Muscle layer of colon (tissue), 2 donors: ENCODE data around the gene ST3GAL2.
"Not testable (repeated sequence)": the region's sequence is repeated elsewhere in the genome, so short reads cannot be mapped to it uniquely, and the experiment has no call there.

Experiments used
- H3K27ac ChIP-seq: one replicate; pipeline ENCODE4 v1.7.0; 2013; ENCODE audit warnings: low read depth, mild to moderate bottlenecking, low read length, moderate library complexity
- H3K27me3 ChIP-seq, 2 donors: one replicate each; pipeline ENCODE4 v1.7.0; 2013; ENCODE audit warnings: low read length in 2 of 2, mild to moderate bottlenecking in 2 of 2; ENCODE audit not compliant: insufficient read depth in 2 of 2, control insufficient read depth in 1 of 2
- H3K36me3 ChIP-seq: one replicate; pipeline ENCODE4 v1.7.0; 2013; ENCODE audit warnings: mild to moderate bottlenecking, low read length; ENCODE audit not compliant: insufficient read depth
- H3K4me1 ChIP-seq: one replicate; pipeline ENCODE4 v1.7.0; 2013; ENCODE audit warnings: mild to moderate bottlenecking, low read length; ENCODE audit not compliant: insufficient read depth
- H3K4me3 ChIP-seq, 2 donors: one replicate each; pipeline ENCODE4 v1.7.0; 2013; ENCODE audit warnings: low read length in 2 of 2, low read depth in 1 of 2, mild to moderate bottlenecking in 1 of 2, moderate library complexity in 1 of 2
- H3K9ac ChIP-seq: one replicate; pipeline ENCODE4 v1.7.0; 2013; ENCODE audit warnings: low read length
- H3K9me3 ChIP-seq: one replicate; pipeline ENCODE4 v1.7.0; 2013; ENCODE audit warnings: mild to moderate bottlenecking, low read length
- donor health status: abdominal sarcoma.
- donor health status: Adenocarcinoma of cecum.

ST3GAL2 gene

GRCh38 chr16:70463235-70463634, 24.3 kb upstream of the ST3GAL2 start:
- no peak overlapping the region for H3K27ac ChIP-seq
- no peak overlapping the region for H3K4me3 ChIP-seq
- H3K27me3 ChIP-seq = no peaks in the 10 kb centered on the region
- H3K36me3 ChIP-seq = peaks cover 15% of the 10 kb centered on the region
- H3K9me3 ChIP-seq = no peaks in the 10 kb centered on the region
- H3K4me1 ChIP-seq = no peaks in the 10 kb centered on the region
- H3K9ac ChIP-seq = no peak overlapping the region

DNA sequence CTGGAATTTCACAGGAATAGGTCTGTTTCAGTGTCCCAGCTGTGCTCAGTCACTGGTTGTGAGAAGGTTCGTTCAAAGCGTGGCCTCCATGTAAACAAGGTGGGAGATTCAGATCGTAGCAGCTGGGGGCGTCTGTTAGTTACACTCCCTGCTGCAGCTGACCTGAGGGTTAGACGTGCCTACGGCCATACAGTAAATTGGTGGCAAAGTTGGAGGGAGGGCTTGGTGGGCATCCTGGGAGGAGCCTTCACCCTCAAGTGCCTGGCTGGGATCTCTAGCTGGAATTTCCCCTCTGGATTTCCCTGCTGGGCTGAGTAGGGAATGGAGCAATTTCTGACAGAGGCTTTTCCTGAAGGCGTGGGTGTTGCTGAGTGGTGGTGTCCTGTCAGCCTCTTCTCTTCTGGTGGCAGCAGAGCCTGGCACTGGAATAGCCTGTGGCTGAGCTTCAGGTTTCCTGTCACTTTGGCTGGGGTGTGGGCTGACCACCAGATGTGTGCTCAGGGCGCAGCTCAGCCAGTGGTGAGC, 21.9 kb upstream of the ST3GAL2 start:
- H3K4me1 ChIP-seq = no peaks in the 10 kb centered on the region
- no peaks in the 10 kb centered on the region for H3K9me3 ChIP-seq
- H3K27ac ChIP-seq = no peak overlapping the region
- H3K27me3 ChIP-seq = no peaks in the 10 kb centered on the region
- H3K4me3 ChIP-seq = no peak overlapping the region
- no peak overlapping the region for H3K9ac ChIP-seq
- H3K36me3 ChIP-seq = peaks cover 11% of the 10 kb centered on the region

- Histone ChIP-seq H3K4me1 (peaks cover 4% of the 10 kb centered on the region), H3K27me3 (no peaks in the 10 kb centered on the region), H3K9ac (no peak overlapping the region), H3K4me3 (no peak overlapping the region), H3K27ac (no peak overlapping the region), H3K36me3 (no peaks in the 10 kb centered on the region), H3K9me3 (no peaks in the 10 kb centered on the region)
Observed at GRCh38 chr16:70457446-70458166, 18.7 kb upstream of the ST3GAL2 start.

- Histone ChIP-seq H3K9ac (no peak overlapping the region), H3K9me3 (no peaks in the 10 kb centered on the region), H3K27me3 (no peaks in the 10 kb centered on the region), H3K4me1 (peaks cover 4% of the 10 kb centered on the region), H3K4me3 (no peak overlapping the region), H3K36me3 (no peaks in the 10 kb centered on the region), H3K27ac (no peak overlapping the region)
Observed at GRCh38 chr16:70455910-70456309, 17.0 kb upstream of the ST3GAL2 start.

GRCh38 chr16:70454222-70455034, 15.5 kb upstream of the ST3GAL2 start, which contains the start of gene FCSK:
FCSK (plus strand) TSS chr16:70454595; CDS start chr16:70463191, 8,596 bp downstream.
- H3K27ac ChIP-seq = peak within 1 kb of the TSS; percentile 94
- no peaks in the 10 kb centered on the region for H3K36me3 ChIP-seq
- peak within 1 kb of the TSS; percentile 74 to 99 for H3K4me3 ChIP-seq
- no peaks in the 10 kb centered on the region for H3K27me3 ChIP-seq
- H3K4me1 ChIP-seq = peaks cover 4% of the 10 kb centered on the region
- no peaks in the 10 kb centered on the region for H3K9me3 ChIP-seq
- H3K9ac ChIP-seq = peak within 1 kb of the TSS; percentile 47

DNA sequence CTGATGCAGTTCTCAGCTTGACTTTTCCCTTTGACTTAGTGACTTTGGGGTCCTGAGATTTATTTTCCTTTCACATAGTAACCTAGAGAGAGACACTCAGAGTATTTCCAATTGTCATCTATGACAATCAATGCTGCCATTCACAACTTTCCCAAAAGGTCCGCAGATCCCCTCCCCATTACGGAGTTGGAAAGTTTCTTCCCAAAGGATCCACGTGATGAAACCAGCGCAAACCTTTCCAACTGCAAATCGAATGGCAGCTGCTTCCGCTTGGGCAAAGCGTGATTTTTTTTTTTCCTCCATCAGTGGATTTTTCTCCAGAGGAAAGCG, 15.0 kb upstream of the ST3GAL2 start:
- Histone ChIP-seq H3K4me1 (peaks cover 4% of the 10 kb centered on the region), H3K27ac (peak overlapping the region; percentile 94), H3K27me3 (no peaks in the 10 kb centered on the region), H3K9me3 (no peaks in the 10 kb centered on the region), H3K36me3 (no peaks in the 10 kb centered on the region), H3K9ac (peak overlapping the region; percentile 24), H3K4me3 (peak overlapping the region; percentile 74 to 99)

DNA sequence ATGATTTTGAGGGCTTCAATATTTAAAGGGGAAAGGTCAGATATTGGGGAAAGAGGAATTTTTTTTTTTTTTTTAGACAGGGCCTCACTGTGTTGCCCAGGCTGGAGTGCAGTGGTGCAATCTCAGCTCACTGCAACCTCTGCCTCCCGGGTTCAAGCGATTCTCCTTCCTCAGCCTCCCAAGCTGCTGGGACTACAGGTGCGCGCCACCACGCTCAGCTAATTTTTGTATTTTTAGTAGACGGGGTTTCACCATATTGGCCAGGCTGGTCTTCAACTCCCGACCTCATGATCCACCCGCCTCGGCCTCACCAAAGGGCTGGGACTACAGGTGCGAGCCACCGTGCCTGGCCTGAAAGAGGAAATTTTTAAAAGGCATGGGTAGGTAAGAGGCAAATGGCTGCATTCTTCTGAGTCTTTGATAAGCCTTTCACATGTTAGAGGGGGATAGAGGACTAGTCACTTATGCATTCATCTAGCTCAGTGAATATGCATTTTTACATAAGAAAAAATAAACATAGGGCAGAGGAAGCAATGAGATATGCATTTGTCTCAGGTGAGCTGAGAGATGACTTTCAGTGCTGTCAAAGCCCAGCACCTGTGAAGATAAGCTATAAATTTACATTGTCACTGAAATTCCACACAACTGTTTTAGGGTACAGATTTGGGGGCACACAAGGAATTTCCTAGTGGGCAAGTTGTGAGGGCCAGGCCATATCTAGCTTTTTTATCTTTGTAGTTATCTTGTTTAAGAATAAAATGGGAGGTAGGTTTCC, 14.4 kb upstream of the ST3GAL2 start:
- Histone ChIP-seq H3K9ac (no peak overlapping the region), H3K4me1 (peaks cover 4% of the 10 kb centered on the region), H3K4me3 (peak overlapping the region; percentile 74 to 99), H3K9me3 (no peaks in the 10 kb centered on the region), H3K27me3 (no peaks in the 10 kb centered on the region), H3K36me3 (no peaks in the 10 kb centered on the region), H3K27ac (peak overlapping the region; percentile 94)

DNA sequence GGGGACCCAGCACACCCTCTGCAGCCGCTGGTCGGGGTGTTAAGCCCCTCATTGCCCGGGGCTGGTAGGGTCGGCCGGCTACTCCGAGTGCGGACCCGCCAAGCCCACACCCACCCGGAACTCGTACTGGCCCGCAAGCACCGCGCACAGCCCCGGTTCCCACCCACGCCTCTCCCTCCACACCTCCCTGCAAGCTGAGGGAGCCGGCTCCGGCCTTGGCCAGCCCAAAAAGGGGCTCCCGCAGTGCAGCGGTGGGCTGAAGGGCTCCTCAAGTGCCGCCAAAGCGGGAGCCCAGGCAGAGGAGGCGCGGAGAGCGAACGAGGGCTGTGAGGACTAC, 12.1 kb upstream of the ST3GAL2 start:
- H3K9me3 ChIP-seq, H3K27ac ChIP-seq, H3K4me1 ChIP-seq, H3K36me3 ChIP-seq, H3K4me3 ChIP-seq, H3K9ac ChIP-seq, H3K27me3 ChIP-seq: not testable (repeated sequence)

DNA sequence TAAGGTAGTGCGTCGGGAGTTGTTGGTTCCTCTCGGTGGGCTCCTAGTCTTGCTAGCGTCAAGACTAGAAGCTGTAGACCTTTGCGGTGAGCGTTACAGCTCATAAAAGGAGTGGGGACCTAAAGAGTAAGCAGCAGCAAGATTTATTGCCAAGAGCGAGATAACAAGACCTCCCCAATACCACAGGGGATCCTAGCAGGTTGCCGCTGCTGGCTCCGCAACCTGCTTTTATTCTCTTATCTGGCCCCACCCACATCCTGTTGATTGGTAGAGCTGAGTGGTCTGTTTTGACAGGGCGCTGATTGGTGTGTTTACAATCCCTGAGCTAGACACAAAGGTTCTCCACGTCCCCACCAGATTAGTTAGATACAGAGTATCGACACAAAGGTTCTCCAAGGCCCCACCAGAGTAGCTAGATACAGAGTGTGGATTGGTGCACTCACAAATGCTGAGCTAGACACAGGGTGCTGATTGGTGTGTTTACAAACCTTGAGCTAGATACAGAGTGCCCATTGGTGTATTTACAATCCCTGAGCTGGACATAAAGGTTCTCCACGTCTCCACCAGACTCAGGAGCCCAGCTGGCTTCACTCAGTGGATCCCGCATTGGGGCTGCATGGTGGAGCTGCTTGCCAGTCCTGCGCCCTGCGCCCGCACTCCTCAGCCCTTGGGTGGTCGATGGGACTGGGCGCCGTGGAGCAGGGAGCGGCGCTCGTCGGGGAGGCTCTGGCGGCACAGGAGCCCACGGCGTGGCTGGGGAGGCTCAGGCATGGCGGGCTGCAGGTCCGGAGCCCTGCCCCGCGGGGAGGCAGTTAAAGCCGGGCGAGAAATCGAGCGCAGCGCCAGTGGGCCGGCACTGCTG, 11.5 kb upstream of the ST3GAL2 start:
- not testable (repeated sequence) for H3K36me3 ChIP-seq, H3K4me1 ChIP-seq, H3K27ac ChIP-seq, H3K9ac ChIP-seq, H3K4me3 ChIP-seq, H3K9me3 ChIP-seq, H3K27me3 ChIP-seq

GRCh38 chr16:70448075-70448474, 9.2 kb upstream of the ST3GAL2 start:
- H3K36me3 ChIP-seq = no peaks in the 10 kb centered on the region
- H3K9me3 ChIP-seq = no peaks in the 10 kb centered on the region
- H3K9ac ChIP-seq = no peak overlapping the region
- H3K27me3 ChIP-seq = no peaks in the 10 kb centered on the region
- no peak overlapping the region for H3K27ac ChIP-seq
- H3K4me3 ChIP-seq = no peak overlapping the region
- no peaks in the 10 kb centered on the region for H3K4me1 ChIP-seq
